Hepatocyte (in vitro differentiated cells): ENCODE measurements around the gene STK24. TPM values are rescaled to one million over a fixed set of nuclear protein-coding genes. Genes with fewer than 3 reads are reported as not detected.

Experiments used
- DNase-seq: peaks from one replicate; pipeline ENCODE4 v3.0.0-alpha.2; 2016; ENCODE audit warnings: low spot score
- H2AFZ ChIP-seq: fragments of 200-600 bp; sonication (generic); 2 replicates; pipeline ENCODE4 v1.6.0; 2016; ENCODE audit warnings: antibody characterized with exemption, mild to moderate bottlenecking
- H3K27ac ChIP-seq: fragments of 200-600 bp; sonication (generic); 2 replicates; pipeline ENCODE4 v1.5.1; 2016; ENCODE audit warnings: mild to moderate bottlenecking
- H3K27me3 ChIP-seq: fragments of 200-600 bp; sonication (generic); 2 replicates; pipeline ENCODE4 v1.6.1; 2016
- H3K36me3 ChIP-seq: fragments of 200-600 bp; sonication (generic); replicated peaks from 2 replicates; pipeline ENCODE4 v1.5.1; 2016; ENCODE audit warnings: low read depth; ENCODE audit not compliant: insufficient read depth
- H3K4me1 ChIP-seq: fragments of 200-600 bp; sonication (generic); 2 replicates; pipeline ENCODE4 v1.5.1; 2016; ENCODE audit warnings: mild to moderate bottlenecking, moderate library complexity; ENCODE audit not compliant: insufficient read depth
- H3K4me2 ChIP-seq: fragments of 200-600 bp; sonication (generic); 2 replicates; pipeline ENCODE4 v1.6.0; 2016
- H3K4me3 ChIP-seq: fragments of 200-600 bp; sonication (generic); 2 replicates; pipeline ENCODE4 v1.5.1; 2016; ENCODE audit warnings: mild to moderate bottlenecking
- H3K79me2 ChIP-seq: fragments of 200-600 bp; sonication (generic); 2 replicates; pipeline ENCODE4 v1.6.0; 2017; ENCODE audit warnings: mild to moderate bottlenecking
- H3K9me2 ChIP-seq: fragments of 200-600 bp; sonication (generic); replicated peaks from 2 replicates; pipeline ENCODE4 v1.6.0; 2017; ENCODE audit warnings: mild to moderate bottlenecking; ENCODE audit not compliant: insufficient read depth
- H3K9me3 ChIP-seq: fragments of 200-600 bp; sonication (generic); 2 replicates; pipeline ENCODE4 v1.5.1; 2016; ENCODE audit warnings: low read depth, mild to moderate bottlenecking
- H4K20me1 ChIP-seq: fragments of 200-600 bp; sonication (generic); 2 replicates; pipeline ENCODE4 v1.6.0; 2016; ENCODE audit warnings: mild to moderate bottlenecking; ENCODE audit not compliant: insufficient read depth, poor library complexity, severe bottlenecking
- CTCF ChIP-seq: fragments of 200-600 bp; sonication (generic); IDR thresholded peaks from 2 replicates; pipeline ENCODE4 v1.5.1; 2016; ENCODE audit warnings: antibody characterized with exemption, mild to moderate bottlenecking; ENCODE audit not compliant: poor library complexity
- EZH2 ChIP-seq: fragments of 200-600 bp; sonication (generic); IDR thresholded peaks from 2 replicates; pipeline ENCODE4 v1.6.1; 2016; ENCODE audit warnings: antibody characterized with exemption, mild to moderate bottlenecking, borderline replicate concordance
- EZH2phosphoT487 ChIP-seq: fragments of 200-600 bp; sonication (generic); IDR thresholded peaks from one replicate; pipeline ENCODE4 v1.6.1; 2018; ENCODE audit warnings: antibody characterized with exemption, mild to moderate bottlenecking, low read depth, moderate library complexity; ENCODE audit not compliant: unreplicated experiment, severe bottlenecking
- WGBS: methylation state at CpG from one replicate; pipeline ENCODE4 v1.1.6; 2016; ENCODE audit warnings: low lambda C conversion rate; ENCODE audit errors: missing lambda C conversion rate; 5-methylcytosine and 5-hydroxymethylcytosine counted together
- polyA plus RNA-seq: library from polyadenylated mRNA; unstranded; fragments of >200 nt; fragmentation: Nextera tagmentation; extraction: Ambion mirVana; gene quantifications from 2 replicates; pipeline ENCODE4 v1.2.1, GENCODE V29; 2016
- total RNA-seq: library from RNA; depleted of rRNA; stranded (reverse); fragments of >200 nt; gene quantifications from 2 replicates; pipeline ENCODE4 v1.2.3, GENCODE V29; 2014

Gene STK24
- total and polyA plus RNA-seq, 2 experiments from 2014 or later, result 71.2 to 74.4 TPM

- Histone ChIP-seq H3K27ac (no peak overlapping the region), H3K9me2 (no peaks in the 10 kb centered on the region), H2AFZ (no peak overlapping the region), H3K4me3 (no peak overlapping the region), H3K4me2 (no peak overlapping the region), H4K20me1 (no peaks in the 10 kb centered on the region), H3K36me3 (no peaks in the 10 kb centered on the region), H3K4me1 (peaks cover 8% of the 10 kb centered on the region), H3K9me3 (no peaks in the 10 kb centered on the region), H3K27me3 (no peaks in the 10 kb centered on the region), H3K79me2 (no peaks in the 10 kb centered on the region)
- no peak for DNase-seq
- WGBS, result 85% methylated on average over 10 of the region's 10 CpGs
- no peak for TF ChIP-seq EZH2
- TF ChIP-seq CTCF, result no peak
- TF ChIP-seq EZH2phosphoT487, result no peak
These were observed 147.8 kb downstream of the STK24 start for GRCh38 chr13:98429081-98429480.

- no peak overlapping the region for H3K4me3 ChIP-seq
- no peaks in the 10 kb centered on the region for H4K20me1 ChIP-seq
- H3K79me2 ChIP-seq, result no peaks in the 10 kb centered on the region
- H3K9me2 ChIP-seq, result no peaks in the 10 kb centered on the region
- H2AFZ ChIP-seq, result no peak overlapping the region
- H3K36me3 ChIP-seq, result no peaks in the 10 kb centered on the region
- H3K27me3 ChIP-seq, result no peaks in the 10 kb centered on the region
- H3K9me3 ChIP-seq, result no peaks in the 10 kb centered on the region
- no peak overlapping the region for H3K27ac ChIP-seq
- DNase-seq, result no peak
- TF ChIP-seq CTCF (no peak), EZH2phosphoT487 (no peak), EZH2 (no peak)
- no peak overlapping the region for H3K4me2 ChIP-seq
- peaks cover 8% of the 10 kb centered on the region for H3K4me1 ChIP-seq
- WGBS, result 94% methylated on average over 15 of the region's 15 CpGs
These were observed 148.5 kb downstream of the STK24 start for GRCh38 chr13:98428256-98428966.

GRCh38 chr13:98427331-98427995 is 149.4 kb downstream of the STK24 start:
- Histone ChIP-seq H3K27ac (no peak overlapping the region), H3K79me2 (no peaks in the 10 kb centered on the region), H3K27me3 (no peaks in the 10 kb centered on the region), H2AFZ (no peak overlapping the region), H3K4me1 (peaks cover 8% of the 10 kb centered on the region), H3K36me3 (no peaks in the 10 kb centered on the region), H3K9me3 (no peaks in the 10 kb centered on the region), H3K4me3 (no peak overlapping the region), H4K20me1 (no peaks in the 10 kb centered on the region), H3K9me2 (no peaks in the 10 kb centered on the region), H3K4me2 (no peak overlapping the region)
- 89% methylated on average over 13 of the region's 13 CpGs for WGBS
- TF ChIP-seq EZH2phosphoT487, result no peak
- no peak for TF ChIP-seq CTCF
- TF ChIP-seq EZH2, result no peak
- no peak for DNase-seq
